ENCODE results near the gene ABT1. TPM values are rescaled to one million over a fixed set of nuclear protein-coding genes. Genes with fewer than 3 reads are reported as not detected.

The ABT1 gene
- total and polyA plus RNA-seq, 2 experiments from 2014 or later, result 23.4 to 32.1 TPM

DNA sequence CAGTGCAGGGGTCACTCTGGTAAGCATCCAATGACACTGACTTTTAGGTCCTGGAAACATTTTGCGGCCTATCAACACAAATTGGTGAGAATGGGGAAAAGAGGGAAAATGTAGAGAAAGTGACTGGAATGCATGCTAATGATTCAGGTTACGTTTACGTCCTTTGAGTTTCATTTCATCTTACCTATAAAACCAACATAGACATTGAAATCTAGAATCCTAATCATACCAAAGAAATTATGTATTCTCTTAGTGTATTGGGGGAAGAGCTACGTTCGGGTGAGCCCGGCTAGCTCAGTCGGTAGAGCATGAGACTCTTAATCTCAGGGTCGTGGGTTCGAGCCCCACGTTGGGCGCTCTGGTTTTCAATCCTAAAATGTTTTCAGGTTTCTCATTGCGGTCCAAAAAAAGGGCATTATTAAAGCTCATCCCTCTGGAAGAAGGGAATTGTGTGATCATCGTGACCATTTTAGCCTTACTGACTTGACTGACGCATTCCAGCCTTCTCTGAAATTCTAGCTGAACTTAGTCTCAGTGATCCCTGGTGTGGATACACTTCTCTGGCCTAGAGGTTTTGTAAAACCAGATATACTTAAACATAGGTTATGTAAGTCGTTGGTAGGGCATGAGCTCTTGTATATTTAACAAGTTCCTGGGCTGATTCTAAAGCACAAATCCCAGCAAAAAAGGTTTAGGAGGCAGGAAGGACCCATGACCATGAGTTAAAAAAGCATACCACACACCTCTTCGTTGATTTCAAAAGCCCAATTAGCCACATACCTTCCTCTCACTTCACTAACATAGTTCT is 40.3 kb upstream of the ABT1 start:
- Histone ChIP-seq H3K4me2 (peak overlapping the region; percentile 79), H3K36me3 (replicated peaks; ENCODE audit: insufficient read depth, low read depth) (no peaks in the 10 kb centered on the region), H3K27me3 (no peaks in the 10 kb centered on the region), H3K4me1 (ENCODE audit: insufficient read depth) (no peaks in the 10 kb centered on the region), H3K9me3 (ENCODE audit: low read depth) (no peaks in the 10 kb centered on the region), H3K4me3 (no peak overlapping the region), H4K20me1 (ENCODE audit: insufficient read depth, poor library complexity, severe bottlenecking) (no peaks in the 10 kb centered on the region), H3K27ac (peak overlapping the region; percentile 30), H3K79me2 (no peaks in the 10 kb centered on the region), H2AFZ (peak overlapping the region; percentile 54), H3K9me2 (replicated peaks; ENCODE audit: insufficient read depth) (no peaks in the 10 kb centered on the region)
- 20% methylated on average over 16 of the region's 16 CpGs for WGBS (ENCODE audit: low lambda C conversion rate, missing lambda C conversion rate)
- peak; percentile 78 for DNase-seq (ENCODE audit: low spot score)
- TF ChIP-seq, protein P1, sequence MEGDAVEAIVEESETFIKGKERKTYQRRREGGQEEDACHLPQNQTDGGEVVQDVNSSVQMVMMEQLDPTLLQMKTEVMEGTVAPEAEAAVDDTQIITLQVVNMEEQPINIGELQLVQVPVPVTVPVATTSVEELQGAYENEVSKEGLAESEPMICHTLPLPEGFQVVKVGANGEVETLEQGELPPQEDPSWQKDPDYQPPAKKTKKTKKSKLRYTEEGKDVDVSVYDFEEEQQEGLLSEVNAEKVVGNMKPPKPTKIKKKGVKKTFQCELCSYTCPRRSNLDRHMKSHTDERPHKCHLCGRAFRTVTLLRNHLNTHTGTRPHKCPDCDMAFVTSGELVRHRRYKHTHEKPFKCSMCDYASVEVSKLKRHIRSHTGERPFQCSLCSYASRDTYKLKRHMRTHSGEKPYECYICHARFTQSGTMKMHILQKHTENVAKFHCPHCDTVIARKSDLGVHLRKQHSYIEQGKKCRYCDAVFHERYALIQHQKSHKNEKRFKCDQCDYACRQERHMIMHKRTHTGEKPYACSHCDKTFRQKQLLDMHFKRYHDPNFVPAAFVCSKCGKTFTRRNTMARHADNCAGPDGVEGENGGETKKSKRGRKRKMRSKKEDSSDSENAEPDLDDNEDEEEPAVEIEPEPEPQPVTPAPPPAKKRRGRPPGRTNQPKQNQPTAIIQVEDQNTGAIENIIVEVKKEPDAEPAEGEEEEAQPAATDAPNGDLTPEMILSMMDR (IDR thresholded peaks at IDR 0.05; ENCODE audit: poor library complexity), result no peak

DNA sequence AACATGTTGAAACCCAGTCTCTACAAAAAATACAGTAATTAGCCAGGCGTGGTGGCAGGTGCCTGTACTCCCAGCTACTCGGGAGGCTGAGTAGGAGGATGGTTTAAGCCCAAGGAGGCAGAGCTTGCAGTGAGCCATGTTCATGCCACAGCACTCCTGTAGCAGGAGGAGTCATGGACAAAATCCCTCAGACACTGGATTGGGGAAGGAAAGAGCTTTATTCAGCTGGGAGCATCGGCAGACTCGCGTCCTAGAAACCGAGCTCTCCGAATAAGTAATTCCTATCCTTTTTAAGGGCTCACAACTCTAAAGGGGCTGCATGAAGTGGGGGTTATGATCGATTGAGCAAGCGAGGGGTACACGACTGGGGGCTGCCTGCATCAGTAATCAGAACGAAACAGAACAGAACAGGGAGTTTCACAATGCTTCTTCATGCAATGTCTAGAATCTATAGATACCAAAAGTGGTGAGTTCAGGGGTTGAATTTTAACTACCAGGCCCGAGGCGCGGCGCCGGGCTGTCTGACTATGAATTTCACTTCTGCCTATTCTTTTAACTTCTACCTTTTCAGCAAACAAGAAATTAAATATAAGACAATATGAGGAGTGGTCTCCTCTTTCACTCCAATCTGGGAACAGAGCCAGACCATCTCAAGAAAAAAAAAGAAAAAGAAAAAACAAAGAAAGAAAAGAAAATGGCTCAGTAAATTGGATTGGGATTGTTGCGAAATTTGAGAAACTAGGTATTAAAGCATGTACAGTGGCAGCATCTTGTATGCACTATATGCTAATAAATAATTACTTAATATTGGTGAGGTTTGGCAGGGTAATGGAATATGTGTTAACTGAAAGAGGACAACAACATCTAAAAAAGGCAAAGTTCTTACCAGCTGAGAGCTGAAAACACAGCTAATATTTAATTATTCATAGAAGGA is 35.0 kb upstream of the ABT1 start:
- no peaks in the 10 kb centered on the region for H3K27me3 ChIP-seq
- no peak for DNase-seq (ENCODE audit: low spot score)
- H3K9me3 ChIP-seq (ENCODE audit: low read depth), result no peaks in the 10 kb centered on the region
- no peaks in the 10 kb centered on the region for H4K20me1 ChIP-seq (ENCODE audit: insufficient read depth, poor library complexity, severe bottlenecking)
- H3K4me3 ChIP-seq, result no peak overlapping the region
- H3K4me2 ChIP-seq, result no peak overlapping the region
- no peaks in the 10 kb centered on the region for H3K4me1 ChIP-seq (ENCODE audit: insufficient read depth)
- H3K36me3 ChIP-seq (replicated peaks; ENCODE audit: insufficient read depth, low read depth), result no peaks in the 10 kb centered on the region
- no peaks in the 10 kb centered on the region for H3K79me2 ChIP-seq
- no peak overlapping the region for H2AFZ ChIP-seq
- TF ChIP-seq, protein P1 (IDR thresholded peaks at IDR 0.05; ENCODE audit: poor library complexity), result no peak
- no peak for TF ChIP-seq EZH2 (IDR thresholded peaks at IDR 0.05; ENCODE audit: borderline replicate concordance)
- no peak for TF ChIP-seq EZH2phosphoT487 (IDR thresholded peaks at IDR 0.05; ENCODE audit: low read depth, severe bottlenecking, unreplicated experiment)
- no peak overlapping the region for H3K27ac ChIP-seq
- 89% methylated on average over 17 of the region's 17 CpGs for WGBS (ENCODE audit: low lambda C conversion rate, missing lambda C conversion rate)
- no peaks in the 10 kb centered on the region for H3K9me2 ChIP-seq (replicated peaks; ENCODE audit: insufficient read depth)

DNA sequence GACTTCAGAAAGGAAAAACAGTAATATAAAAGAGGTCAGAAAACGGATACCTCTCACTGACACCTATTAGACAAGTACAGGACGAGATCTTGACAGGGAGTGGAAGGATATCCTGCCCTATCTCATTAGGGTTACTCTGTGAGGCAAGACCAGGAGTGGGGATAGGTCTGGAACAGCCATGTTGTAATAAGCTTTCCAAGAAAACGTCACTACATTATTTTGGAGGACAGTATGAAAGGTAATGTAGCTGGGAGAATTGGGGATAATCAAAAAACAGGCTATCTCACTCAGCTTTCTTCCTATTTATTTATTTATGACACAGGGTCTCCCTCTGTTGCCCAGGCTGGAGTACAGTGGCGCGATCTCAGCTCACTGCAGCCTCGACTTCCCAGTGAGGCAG is 33.3 kb upstream of the ABT1 start:
- H3K27ac ChIP-seq, result no peak overlapping the region
- no peaks in the 10 kb centered on the region for H3K27me3 ChIP-seq
- no peak for DNase-seq (ENCODE audit: low spot score)
- H3K4me1 ChIP-seq (ENCODE audit: insufficient read depth), result no peaks in the 10 kb centered on the region
- H3K4me3 ChIP-seq, result no peak overlapping the region
- no peak overlapping the region for H2AFZ ChIP-seq
- no peak overlapping the region for H3K4me2 ChIP-seq
- no peaks in the 10 kb centered on the region for H3K9me3 ChIP-seq (ENCODE audit: low read depth)
- TF ChIP-seq EZH2 (IDR thresholded peaks at IDR 0.05; ENCODE audit: borderline replicate concordance) (no peak), EZH2phosphoT487 (IDR thresholded peaks at IDR 0.05; ENCODE audit: low read depth, severe bottlenecking, unreplicated experiment) (no peak)
- TF ChIP-seq, protein P1 (IDR thresholded peaks at IDR 0.05; ENCODE audit: poor library complexity), result no peak
- no peaks in the 10 kb centered on the region for H3K79me2 ChIP-seq
- WGBS (ENCODE audit: low lambda C conversion rate, missing lambda C conversion rate), result 86% methylated on average over 6 of the region's 6 CpGs
- no peaks in the 10 kb centered on the region for H4K20me1 ChIP-seq (ENCODE audit: insufficient read depth, poor library complexity, severe bottlenecking)
- H3K9me2 ChIP-seq (replicated peaks; ENCODE audit: insufficient read depth), result no peaks in the 10 kb centered on the region
- H3K36me3 ChIP-seq (replicated peaks; ENCODE audit: insufficient read depth, low read depth), result no peaks in the 10 kb centered on the region

Data from hepatocyte (in vitro differentiated cells).